ENCODE measurements around the gene SPATC1L. TPM values are rescaled to one million over a fixed set of nuclear protein-coding genes. Genes with fewer than 3 reads are reported as not detected.

The SPATC1L gene
- polyA plus RNA-seq, 1 donor from 2014 or later, result 20.6 TPM

- H2AFZ ChIP-seq (ENCODE audit: low read depth, low read length), result no peak overlapping the region
- H3K9me3 ChIP-seq (ENCODE audit: low read length), result no peaks in the 10 kb centered on the region
- no peaks in the 10 kb centered on the region for H3K27me3 ChIP-seq (ENCODE audit: insufficient read depth, low read depth, low read length)
- no peaks in the 10 kb centered on the region for H3K79me2 ChIP-seq (replicated peaks; ENCODE audit: insufficient read depth, low read length)
- H3K9ac ChIP-seq (ENCODE audit: low read length), result no peak overlapping the region
- TF ChIP-seq SMC3 (conservative IDR thresholded peaks at IDR 0.05; ENCODE audit: poor library complexity), result no peak
- TF ChIP-seq EZH2 (IDR thresholded peaks at IDR 0.05; ENCODE audit: borderline replicate concordance, insufficient read depth, low read length, poor library complexity, severe bottlenecking), result no peak
- TF ChIP-seq TAF1 (IDR thresholded peaks at IDR 0.05; ENCODE audit: low read depth), result no peak
- TF ChIP-seq POLR2AphosphoS5 (IDR thresholded peaks at IDR 0.05), result no peak
- no peak for TF ChIP-seq MXI1 (conservative IDR thresholded peaks at IDR 0.05; ENCODE audit: poor library complexity, severe bottlenecking)
- no peak for TF ChIP-seq EP300 (conservative IDR thresholded peaks at IDR 0.05; ENCODE audit: poor library complexity, severe bottlenecking)
- no peaks in the 10 kb centered on the region for H3K9me2 ChIP-seq (ENCODE audit: insufficient read depth, low read length)
- no peaks in the 10 kb centered on the region for H3K36me3 ChIP-seq (ENCODE audit: insufficient read depth, low read length)
- no peaks in the 10 kb centered on the region for H3F3A ChIP-seq (ENCODE audit: insufficient read depth, low read length, poor library complexity, severe bottlenecking)
- no peak overlapping the region for H3K27ac ChIP-seq (ENCODE audit: low read length)
- no peak overlapping the region for H3K4me2 ChIP-seq (ENCODE audit: low read length)
- H4K20me1 ChIP-seq (ENCODE audit: insufficient read depth), result no peaks in the 10 kb centered on the region
- no peak overlapping the region for H3K4me3 ChIP-seq (ENCODE audit: low read length)
Measured at GRCh38 chr21:46172863-46173528, 11.3 kb downstream of the SPATC1L start.

- Histone ChIP-seq H3F3A (ENCODE audit: insufficient read depth, low read length, poor library complexity, severe bottlenecking) (no peaks in the 10 kb centered on the region), H3K4me3 (ENCODE audit: low read length) (no peak overlapping the region), H3K9ac (ENCODE audit: low read length) (no peak overlapping the region), H3K79me2 (replicated peaks; ENCODE audit: insufficient read depth, low read length) (no peaks in the 10 kb centered on the region), H2AFZ (ENCODE audit: low read depth, low read length) (no peak overlapping the region), H3K9me3 (ENCODE audit: low read length) (no peaks in the 10 kb centered on the region), H3K4me2 (ENCODE audit: low read length) (no peak overlapping the region), H4K20me1 (ENCODE audit: insufficient read depth) (no peaks in the 10 kb centered on the region), H3K27me3 (ENCODE audit: insufficient read depth, low read depth, low read length) (no peaks in the 10 kb centered on the region), H3K27ac (ENCODE audit: low read length) (no peak overlapping the region), H3K9me2 (ENCODE audit: insufficient read depth, low read length) (no peaks in the 10 kb centered on the region), H3K36me3 (ENCODE audit: insufficient read depth, low read length) (no peaks in the 10 kb centered on the region)
- TF ChIP-seq RAD21 (conservative IDR thresholded peaks at IDR 0.05) (no peak), MXI1 (conservative IDR thresholded peaks at IDR 0.05; ENCODE audit: poor library complexity, severe bottlenecking) (no peak), CTCF (IDR thresholded peaks at IDR 0.05; ENCODE audit: poor library complexity, severe bottlenecking) (no peak), POLR2AphosphoS5 (IDR thresholded peaks at IDR 0.05) (no peak), EZH2 (IDR thresholded peaks at IDR 0.05; ENCODE audit: borderline replicate concordance, insufficient read depth, low read length, poor library complexity, severe bottlenecking) (no peak), REST (IDR thresholded peaks at IDR 0.05; ENCODE audit: borderline replicate concordance) (no peak), EP300 (conservative IDR thresholded peaks at IDR 0.05; ENCODE audit: poor library complexity, severe bottlenecking) (no peak), SMC3 (conservative IDR thresholded peaks at IDR 0.05; ENCODE audit: poor library complexity) (no peak), TAF1 (IDR thresholded peaks at IDR 0.05; ENCODE audit: low read depth) (no peak)
Measured at GRCh38 chr21:46171996-46172862, 12.0 kb downstream of the SPATC1L start.
